ENCODE results near the gene UTP4.
"Not testable (repeated sequence)": the region's sequence is repeated elsewhere in the genome, so short reads cannot be mapped to it uniquely, and the experiment has no call there.

Gene UTP4

DNA sequence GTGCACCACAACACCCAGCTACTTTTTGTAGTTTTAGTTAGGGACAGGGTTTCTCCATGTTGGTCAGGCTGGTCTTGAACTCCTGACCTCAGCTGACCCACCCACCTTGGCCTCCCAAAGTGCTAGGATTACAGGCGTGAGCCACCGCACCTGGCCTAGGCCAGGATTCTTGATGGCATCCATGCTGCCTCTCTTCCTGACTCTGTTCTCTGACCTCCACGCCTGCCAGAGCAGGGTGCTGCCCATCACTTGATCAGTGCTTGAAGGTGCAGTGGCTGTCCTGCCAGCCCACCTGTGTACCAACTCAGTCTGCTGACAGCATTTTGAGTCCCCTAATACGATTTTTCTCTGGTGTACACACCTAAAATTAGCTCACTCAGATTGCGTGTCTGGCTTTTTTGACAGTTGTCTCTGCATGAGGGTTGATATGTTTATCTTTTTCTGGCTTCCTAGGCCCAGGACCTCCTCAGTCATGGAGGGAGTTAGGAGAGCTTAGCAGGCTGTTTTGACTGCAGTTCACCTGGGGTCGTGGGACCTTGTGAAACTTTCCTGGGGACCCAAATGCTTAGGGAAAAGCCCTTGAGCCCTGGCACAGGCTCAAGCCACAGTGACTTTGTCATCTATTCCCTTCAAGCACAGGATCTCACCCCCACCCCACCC lies 21.1 kb upstream of the UTP4 start:
- ATAC-seq, result no peak

DNA sequence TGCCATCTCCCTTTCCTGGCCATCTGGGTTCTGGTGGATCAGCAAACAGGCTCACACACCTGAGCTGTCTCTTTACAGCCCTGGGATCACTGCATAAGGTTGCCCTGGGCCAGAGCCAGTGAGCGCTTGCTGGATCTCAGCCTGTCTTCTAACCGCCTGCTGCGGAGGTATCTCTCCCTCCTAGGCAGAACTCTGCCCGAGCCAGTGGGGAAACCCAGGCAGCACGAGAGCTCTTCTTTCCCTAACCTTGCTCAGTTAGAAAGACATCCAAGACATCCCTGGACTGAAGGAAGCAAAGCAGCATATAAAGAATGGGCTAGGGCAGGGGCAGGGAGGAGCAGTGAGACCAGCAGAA lies 20.6 kb upstream of the UTP4 start:
- no peak for ATAC-seq

DNA sequence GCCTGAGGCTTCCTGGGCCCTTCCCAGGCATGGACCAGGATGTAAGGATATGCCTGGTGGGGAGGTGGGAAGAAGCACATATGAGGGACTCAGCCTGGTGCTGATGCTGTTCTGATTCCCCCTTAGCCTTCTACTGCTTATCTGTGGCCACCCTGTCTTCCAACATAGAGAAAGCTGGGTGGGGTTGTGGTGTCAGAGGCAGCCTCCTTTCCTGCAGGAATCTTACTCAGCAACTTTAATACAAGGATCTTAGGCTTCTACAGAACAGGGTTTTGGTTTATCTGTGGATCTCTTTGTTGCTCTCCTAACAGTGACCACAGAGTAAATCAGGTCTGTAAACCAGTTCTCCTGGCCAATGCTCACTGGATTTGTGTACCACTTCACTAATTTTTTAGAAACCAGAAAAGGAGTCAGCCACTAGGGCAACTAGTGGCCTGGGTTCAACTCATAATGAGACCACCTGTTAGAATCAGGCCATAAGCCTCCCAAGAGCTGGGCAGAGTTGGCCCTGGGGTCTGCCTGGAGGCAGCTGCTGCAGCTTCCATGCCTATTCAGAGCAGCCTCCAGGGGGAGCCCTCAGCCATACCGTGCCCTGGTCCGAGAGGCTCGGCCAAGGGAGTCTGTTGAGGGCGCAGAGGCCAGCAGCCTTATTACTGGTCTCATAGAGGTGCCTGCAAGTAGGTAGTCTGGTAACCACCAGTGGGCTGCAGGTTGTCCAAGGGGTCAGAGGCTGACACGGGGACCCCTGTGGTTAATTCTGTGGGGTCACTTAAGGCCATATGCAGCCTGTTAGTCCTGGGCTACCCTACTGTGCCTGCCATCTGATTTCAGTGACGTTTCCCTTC lies 19.9 kb upstream of the UTP4 start:
- ATAC-seq, result peak; percentile 58 to 75

DNA sequence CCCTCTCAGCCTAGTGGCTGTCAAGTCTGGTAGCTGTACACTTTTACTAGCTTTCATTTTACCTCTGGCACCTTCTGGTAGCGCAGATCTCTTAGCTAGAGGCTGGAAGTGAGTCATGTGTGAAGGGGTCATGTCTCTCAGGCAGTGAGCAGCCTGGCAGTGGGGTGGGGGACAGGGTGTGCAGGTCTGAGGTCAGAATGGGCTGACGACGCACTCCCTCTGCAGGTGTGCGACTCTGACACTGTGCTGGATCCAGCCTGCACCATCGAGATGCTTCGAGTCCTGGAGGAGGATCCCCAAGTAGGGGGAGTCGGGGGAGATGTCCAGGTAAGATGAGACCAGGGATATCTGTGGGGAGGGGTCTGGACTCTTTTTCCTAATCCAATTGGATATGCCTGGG lies 19.2 kb upstream of the UTP4 start:
- ATAC-seq, result no peak

DNA sequence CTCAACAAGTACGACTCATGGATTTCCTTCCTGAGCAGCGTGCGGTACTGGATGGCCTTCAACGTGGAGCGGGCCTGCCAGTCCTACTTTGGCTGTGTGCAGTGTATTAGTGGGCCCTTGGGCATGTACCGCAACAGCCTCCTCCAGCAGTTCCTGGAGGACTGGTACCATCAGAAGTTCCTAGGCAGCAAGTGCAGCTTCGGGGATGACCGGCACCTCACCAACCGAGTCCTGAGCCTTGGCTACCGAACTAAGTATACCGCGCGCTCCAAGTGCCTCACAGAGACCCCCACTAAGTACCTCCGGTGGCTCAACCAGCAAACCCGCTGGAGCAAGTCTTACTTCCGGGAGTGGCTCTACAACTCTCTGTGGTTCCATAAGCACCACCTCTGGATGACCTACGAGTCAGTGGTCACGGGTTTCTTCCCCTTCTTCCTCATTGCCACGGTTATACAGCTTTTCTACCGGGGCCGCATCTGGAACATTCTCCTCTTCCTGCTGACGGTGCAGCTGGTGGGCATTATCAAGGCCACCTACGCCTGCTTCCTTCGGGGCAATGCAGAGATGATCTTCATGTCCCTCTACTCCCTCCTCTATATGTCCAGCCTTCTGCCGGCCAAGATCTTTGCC lies 18.0 kb upstream of the UTP4 start:
- no peak for ATAC-seq

DNA sequence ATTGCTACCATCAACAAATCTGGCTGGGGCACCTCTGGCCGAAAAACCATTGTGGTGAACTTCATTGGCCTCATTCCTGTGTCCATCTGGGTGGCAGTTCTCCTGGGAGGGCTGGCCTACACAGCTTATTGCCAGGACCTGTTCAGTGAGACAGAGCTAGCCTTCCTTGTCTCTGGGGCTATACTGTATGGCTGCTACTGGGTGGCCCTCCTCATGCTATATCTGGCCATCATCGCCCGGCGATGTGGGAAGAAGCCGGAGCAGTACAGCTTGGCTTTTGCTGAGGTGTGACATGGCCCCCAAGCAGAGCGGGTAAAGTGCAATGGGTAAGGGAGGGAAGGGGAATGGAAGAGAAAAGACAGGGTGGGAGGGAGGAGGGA lies 17.5 kb upstream of the UTP4 start:
- no peak for ATAC-seq

DNA sequence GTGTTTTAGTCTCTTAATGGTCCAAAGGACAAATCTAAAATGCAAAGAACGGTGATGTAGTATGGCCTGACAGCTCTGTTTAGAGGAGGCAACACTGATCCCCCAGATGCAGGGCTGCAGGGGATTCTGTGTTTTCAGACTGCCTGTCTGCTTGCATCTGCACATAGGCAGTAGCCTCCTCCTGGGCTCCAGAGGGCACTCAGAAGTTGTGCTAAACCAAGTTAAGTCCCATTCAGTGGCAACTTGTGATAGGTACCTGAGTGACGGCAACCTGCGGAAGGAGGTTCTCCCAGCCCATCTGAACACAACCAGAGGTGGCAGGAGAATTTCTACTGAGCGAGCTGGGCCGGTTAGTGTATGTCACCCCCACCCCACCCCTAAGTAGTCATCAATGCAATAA lies 17.1 kb upstream of the UTP4 start:
- no peak for ATAC-seq

DNA sequence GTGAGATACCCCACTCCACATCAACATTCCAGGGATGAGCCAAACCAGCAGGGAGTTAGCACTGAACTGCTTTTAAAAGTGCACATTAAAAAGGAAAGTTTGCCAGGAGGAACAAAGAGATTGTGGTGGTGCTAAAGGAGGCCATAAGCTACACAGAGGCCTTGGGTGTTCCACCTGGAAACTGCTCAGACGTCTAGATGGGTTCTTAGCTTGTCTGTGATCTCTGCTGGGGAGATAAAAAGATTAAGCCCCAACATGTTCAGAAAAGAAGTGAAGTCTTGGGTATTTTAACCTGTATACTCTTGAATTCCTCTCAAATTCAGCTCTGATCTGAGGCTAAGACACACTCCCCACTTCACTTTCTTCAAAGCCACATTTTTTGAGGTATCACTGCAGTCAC lies 16.6 kb upstream of the UTP4 start:
- no peak for ATAC-seq

DNA sequence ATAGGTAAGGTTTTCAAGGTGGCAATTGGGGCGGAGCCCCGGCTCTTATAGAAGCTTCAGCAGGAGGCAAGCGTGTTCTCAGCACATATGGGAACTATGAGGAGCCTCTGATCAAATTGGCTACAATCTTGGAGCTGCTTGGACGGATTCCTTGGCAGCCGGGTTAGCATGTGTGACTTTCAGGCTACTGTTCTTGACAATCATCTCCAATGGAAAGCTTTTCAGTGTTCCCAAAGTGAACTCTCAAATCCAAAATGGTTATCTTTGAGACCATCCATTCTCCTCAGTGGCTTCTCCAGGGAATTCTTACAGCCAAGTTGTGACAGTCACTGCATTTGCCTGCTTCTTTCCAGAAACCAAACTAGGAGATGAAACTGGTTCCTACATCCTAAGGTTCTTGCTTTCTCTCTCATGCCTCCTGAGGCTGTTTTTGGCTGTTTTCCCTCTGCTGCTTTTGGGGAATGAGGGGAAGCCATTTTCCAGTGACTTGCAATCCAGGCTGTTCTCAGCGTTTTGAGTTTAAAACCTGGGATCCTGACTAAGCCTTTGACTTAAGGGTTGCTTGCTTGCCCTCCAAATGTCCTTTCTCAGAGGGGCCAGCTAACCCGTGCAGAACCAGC lies 16.1 kb upstream of the UTP4 start:
- ATAC-seq, result no peak

DNA sequence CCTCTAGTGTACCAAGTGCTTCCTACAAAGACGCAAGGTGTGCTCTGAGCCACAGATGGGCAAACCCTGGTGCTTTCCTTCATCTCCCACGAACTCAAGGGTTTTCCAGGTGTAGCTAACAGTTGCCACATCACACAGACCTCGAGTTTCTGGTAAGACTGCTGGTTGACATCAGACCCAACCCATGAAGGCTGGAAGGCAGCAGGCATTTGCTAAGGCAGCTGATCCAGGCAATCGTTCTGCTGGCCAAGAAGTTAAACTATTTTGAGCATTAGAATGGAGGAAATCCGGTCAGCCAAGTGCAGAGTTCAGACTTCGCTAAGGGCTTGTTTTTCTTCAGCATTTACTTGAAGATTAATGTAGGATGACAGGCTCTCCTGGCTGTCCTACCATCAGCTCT lies 15.5 kb upstream of the UTP4 start:
- ATAC-seq, result no peak

DNA sequence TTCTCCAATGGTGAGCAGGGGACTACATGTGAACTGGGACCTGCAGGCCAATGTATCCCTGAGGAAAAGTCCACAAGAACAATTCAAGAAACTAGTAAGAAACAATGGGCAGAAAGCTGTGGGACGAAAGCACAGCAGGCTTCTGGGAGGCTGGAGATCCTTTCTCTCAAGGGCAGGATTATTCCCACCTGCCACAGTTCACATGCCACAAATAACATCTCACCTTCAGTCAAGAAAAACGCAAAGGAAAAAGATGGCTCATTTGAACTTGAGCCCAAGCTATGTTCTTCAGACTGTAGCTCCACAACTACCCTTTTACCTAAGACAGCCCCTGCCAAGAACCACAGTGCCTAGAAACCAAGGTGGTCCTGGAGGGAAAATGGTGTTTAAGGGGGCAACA lies 14.0 kb upstream of the UTP4 start:
- no peak for ATAC-seq

DNA sequence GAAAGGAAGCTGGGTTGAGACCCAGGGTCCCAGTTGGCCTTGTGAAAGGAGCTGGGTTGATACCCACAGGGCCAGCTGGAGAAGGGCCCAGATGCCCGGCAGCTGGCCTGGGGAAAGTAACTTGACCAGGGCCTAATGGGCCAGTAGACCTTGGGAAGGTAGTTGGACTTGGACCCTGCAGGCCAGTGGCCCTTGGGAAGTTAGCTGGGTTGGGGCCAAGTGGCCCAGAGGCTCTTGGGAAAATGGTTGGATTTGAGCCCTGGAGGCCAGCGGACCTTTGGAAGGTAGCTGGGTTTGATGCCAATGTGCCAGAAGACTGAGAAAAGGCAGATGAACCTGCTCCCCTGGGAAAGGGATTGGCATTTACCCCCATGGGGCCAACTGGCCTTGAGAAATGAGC lies 13.5 kb upstream of the UTP4 start:
- ATAC-seq, result no peak

DNA sequence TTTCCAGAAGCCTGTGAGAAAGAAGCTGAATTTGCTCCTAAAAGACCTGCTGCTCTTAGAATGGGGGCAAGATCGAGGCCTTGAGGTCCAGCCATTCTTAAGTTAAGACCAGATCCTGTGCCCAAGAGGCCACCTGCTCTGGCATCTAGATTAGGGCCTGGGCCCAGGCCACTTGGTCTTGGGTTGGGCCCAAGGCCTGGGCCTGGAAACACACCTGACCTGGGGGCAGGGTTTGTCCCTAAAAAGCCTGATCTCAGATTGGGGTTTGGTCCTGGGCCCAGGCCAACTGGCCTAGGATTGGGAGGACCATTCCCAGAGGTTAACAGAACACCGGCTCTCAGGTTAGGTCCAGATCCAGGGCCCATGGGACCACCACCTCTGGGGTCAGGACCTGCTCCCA lies 12.9 kb upstream of the UTP4 start:
- ATAC-seq, result no peak

DNA sequence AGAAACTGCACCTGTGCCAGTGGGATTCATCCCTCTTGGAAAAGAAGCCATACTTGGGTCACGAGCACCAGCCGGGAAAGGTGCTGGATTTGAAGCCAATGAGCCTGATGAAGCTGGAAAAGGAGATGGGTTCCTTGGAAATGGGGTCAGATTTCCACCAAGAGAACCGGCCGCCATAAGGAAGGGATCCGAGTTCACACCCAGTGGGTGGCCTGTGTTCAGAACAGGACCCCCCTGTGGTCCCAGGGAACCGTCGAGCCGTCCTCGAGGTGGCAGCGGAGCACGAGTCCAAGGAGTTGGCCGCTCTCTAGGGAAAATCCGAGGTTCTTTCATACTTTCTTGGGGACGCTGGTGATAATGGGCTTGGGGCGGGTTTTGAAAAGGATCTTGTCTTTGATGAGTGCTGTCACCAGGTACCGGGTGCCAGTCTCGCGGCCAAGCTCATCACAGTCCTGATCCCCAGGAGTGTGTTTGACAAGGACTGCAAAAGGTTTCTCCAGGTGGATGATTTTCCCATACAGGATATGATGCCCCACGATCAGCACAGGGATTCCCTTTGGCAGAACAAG lies 12.3 kb upstream of the UTP4 start:
- no peak for ATAC-seq

DNA sequence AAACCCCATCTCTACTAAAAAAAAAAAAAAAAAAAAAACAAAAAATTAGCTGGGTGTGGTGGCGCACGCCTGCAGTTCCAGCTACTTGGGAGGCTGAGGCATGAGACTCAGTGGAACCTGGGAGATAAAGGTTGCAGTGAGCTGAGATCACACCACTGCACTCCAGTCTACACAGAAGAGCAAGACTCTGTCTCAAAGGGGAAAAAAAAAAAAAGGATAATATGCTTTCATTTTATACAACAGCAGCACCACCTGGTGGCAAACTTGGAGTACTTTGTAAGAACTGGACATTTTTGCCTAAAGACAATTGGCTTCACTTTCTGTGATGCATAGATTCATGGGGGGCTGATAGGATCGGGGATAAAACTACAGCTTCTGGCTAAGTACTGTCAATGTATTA lies 8.5 kb upstream of the UTP4 start:
- peak; percentile 48 to 70 for ATAC-seq

DNA sequence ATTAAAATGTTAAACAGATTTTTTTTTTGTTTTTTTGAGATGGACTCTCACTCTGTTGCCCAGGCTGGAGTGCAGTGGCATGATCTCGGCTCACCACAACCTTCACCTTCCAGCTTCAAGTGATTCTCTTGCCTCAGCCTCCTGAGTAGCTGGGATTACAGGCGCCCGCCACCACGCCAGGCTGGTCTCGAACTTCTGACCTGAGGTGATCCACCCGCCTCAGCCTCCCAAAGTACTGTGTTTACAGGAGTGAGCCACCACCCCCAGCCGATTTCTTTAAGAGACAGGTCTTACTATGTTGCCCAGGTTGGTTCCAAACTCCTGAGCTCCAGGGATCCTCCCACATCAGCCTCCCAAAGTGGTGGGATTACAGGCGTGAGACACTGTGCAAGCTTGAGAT lies 8.0 kb upstream of the UTP4 start:
- not testable (repeated sequence) for ATAC-seq

DNA sequence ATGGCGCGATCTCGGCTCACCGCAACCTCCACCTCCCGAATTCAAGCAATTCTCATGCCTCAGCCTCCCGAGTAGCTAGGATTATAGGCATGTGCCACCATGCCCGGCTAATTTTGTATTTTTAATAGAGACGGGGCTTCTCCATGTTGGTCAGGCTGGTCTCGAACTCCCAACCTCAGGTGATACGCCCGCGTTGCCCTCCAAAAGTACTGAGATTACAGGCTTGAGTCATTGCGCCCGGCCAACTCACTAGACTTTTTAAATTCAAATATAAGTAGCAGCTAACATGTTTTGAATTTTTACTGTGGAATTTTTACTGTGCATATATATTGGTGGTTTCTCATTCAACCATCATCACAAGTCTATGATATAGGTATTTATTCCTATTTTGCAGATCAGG lies 7.5 kb upstream of the UTP4 start:
- not testable (repeated sequence) for ATAC-seq

DNA sequence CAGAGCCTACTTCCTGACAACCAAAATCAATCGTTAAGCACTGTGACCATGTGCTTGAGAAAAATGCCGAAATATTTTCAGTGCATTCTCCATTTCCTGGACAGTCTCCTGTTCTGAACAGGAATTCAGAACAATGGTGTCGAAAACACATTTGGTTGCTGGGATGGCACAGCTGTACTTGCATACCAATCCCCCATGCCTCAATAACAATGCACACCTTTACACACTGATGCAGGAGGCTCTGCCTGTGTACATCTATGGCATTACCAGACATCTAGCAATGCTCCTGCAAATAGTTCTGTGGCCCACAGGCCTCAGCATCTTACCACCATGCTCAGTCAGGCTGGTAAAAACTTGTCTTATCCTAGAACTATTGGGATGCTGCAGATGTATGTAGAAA lies 6.2 kb upstream of the UTP4 start:
- no peak for ATAC-seq

DNA sequence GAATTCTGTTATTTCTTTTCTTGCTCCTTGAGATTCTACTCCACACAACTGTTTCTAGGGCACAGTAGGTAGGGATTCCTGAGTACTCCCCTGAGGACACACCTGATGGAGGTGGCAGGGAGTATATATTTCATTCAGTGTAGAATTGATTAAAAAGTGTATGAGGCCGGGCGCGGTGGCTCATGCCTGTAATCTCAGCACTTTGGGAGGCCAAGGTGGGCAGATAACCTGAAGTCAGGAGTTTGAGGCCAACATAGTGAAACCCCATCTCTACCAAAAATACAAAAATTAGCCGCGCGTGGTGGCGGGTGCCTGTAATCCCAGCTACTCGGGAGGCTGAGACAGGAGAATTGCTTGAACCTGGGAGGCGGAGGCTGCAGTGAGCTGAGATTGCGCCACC lies 5.6 kb upstream of the UTP4 start:
- not testable (repeated sequence) for ATAC-seq

DNA sequence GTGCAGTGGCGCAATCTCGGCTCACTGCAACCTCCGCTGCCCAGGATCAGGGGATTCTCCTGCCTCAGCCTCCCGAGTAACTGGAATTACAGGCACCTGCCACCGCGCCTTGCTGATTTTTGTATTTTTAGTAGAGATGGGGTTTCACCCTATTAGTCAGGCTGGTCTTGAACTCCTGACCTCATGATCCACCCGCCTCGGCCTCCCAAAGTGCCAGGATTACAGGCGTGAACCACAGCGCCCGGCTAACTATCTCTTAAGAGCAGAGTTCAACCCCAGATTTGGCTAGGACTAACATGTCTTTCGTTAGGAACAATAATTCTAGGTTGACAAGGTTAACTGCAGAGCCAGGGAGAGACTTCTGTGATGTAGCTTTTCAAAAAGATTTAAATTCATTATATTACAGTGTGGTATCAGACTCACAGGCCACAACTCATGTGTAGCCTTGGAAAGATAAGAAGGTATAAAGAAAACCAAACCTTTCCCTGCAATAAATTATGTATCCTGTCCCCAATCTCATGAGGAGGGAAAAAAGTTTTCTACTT lies 4.4 kb upstream of the UTP4 start:
- ATAC-seq, result no peak

DNA sequence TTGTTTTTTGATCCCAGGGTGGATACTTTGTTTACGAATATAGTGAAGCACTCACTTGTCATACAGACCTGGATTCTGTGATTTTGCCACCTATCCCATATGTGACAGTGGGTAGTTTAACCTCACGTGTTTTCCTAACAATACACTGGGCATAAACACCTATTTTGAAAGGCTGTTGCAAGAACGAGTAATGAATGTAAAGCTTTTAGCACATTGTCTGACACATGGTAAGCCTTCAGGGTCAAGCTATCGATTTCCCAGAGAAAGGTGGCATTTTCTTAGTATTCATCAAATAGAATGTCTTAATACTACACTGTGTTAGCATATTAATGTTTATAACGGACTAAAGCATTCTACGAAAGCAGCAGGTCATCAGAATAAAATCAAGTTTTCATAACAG lies 2.0 kb upstream of the UTP4 start:
- no peak for ATAC-seq

DNA sequence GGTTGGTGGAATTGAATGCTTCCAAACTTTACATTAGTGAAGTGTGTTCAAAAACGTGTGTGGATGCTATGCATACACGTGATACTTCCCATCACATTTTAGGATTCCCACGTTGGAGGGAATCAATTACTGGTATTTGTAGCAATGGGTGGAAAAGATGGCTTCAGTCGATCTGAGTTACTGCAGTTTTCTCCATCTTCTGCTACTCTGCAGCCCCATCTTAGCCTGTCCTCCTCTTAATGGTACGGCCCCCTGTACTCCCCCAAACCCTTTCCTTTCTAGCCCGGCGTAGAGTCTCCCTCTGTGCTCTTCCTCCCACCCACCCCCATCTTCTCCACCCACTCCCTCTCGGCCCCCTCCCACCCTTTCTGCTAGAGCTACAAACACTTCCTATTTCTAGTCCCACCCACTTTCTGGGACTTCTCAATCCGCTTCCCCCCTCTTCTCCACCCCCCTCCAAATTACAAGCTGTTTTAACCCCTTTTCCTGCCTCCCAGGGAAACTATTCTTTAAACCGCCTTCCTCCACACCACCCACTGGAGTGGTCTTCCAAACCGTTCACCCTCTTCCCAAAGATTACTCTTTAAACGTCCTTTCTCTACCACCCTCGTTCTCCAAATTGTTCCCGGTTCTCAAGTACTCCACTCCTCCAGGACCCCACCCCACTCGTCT lies 1.1 kb upstream of the UTP4 start:
- ATAC-seq, result no peak

Measured in activated CD4-positive, CD25-positive, alpha-beta regulatory T cell treated with anti-CD3 and anti-CD28 coated beads, Interleukin-2, amount 50 U/mL, for 24 hours (primary cell).